GM12891 (cell line): Measurements from ENCODE around the gene LPCAT4.

Source experiments
- PAX5 ChIP-seq: IDR thresholded peaks from 2 replicates; pipeline ENCODE4 v1.6.1; 2011; ENCODE audit warnings: low read length, moderate library complexity, mild to moderate bottlenecking; ENCODE audit not compliant: insufficient read depth, severe bottlenecking
- POLR2A ChIP-seq: IDR thresholded peaks from 2 replicates; pipeline ENCODE4 v1.6.1; 2011; ENCODE audit warnings: low read depth, low read length, control low read depth
- POLR2AphosphoS5 ChIP-seq: IDR thresholded peaks from 2 replicates; pipeline ENCODE4 v1.6.1; 2011; ENCODE audit warnings: low read depth, low read length, control low read depth
- SPI1 ChIP-seq: IDR thresholded peaks from 2 replicates; pipeline ENCODE4 v1.6.1; 2011; ENCODE audit warnings: low read depth, low read length, control low read depth
- TAF1 ChIP-seq: IDR thresholded peaks from 2 replicates; pipeline ENCODE4 v1.6.1; 2011; ENCODE audit warnings: low read depth, low read length, control low read depth

DNA sequence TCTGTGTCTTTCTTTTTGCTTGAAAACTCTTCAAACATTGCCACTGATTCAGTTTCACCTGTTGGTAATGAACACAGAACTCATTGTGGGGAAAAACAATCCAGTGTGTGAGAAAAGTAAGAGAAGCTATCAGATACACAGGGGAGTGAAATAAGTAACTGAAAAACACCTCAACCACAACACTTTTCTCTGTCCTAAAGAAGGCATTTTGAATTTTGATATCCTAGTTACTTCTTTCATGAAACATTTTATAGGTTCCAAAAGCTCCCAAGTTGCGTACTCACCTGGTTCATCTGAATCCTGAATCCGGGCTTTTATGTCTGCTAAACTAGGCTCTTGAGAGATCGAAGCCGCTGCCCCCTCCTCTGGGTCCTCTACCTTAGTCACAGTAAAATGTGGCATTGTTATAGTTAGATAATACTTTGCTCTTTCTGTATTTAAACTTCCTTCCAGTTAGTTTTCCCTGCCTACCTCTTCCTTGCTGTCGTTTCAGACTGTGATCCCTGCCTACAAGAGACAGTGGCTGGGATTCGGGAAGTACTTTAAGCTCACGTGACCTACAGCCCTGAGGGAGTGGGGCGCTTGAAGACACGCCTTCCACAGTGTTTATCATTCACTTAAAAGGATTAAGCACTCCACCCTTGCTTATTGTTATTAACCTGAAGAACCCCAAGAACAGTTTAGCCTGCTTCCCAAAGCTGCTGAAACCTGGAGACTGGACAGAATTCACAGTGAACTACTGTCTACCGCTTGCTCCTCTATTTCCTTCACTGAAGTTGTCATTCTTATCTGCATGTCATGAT lies 48.5 kb downstream of the LPCAT4 start:
- TF ChIP-seq POLR2A, result no peak
- no peak for TF ChIP-seq POLR2AphosphoS5
- no peak for TF ChIP-seq SPI1
- no peak; the same call in 1 of the 2 replicates for TF ChIP-seq TAF1
- TF ChIP-seq PAX5, result no peak
